Psoas muscle (tissue), 8 donors: ENCODE results near the gene MLH1. TPM values are rescaled to one million over a fixed set of nuclear protein-coding genes. Genes with fewer than 3 reads are reported as not detected.

Experiments used
- ATAC-seq, 4 donors: fragments of 200-7000 bp; cut with Tn5 transposase; one replicate each; pipeline ENCODE4 v1.9.1; 2020; ENCODE audit warnings: moderate library complexity in 3 of 4, mild to moderate bottlenecking in 2 of 4
- DNase-seq, 2 donors: peaks; one replicate each; pipeline ENCODE4 v3.0.0-alpha.2; 2020
- H3K27ac ChIP-seq: fragments of 200-600 bp; one replicate; pipeline ENCODE4 v1.8.0; 2022
- H3K27me3 ChIP-seq, 3 donors: fragments of 200-600 bp in 1 of 3; one replicate each; pipeline versions ENCODE4 v1.6.1 to v1.8.0; 2013 to 2022; ENCODE audit warnings: low read length in 2 of 3, mild to moderate bottlenecking in 2 of 3, moderate library complexity in 1 of 3; ENCODE audit not compliant: insufficient read depth in 3 of 3
- H3K36me3 ChIP-seq, 2 donors: fragments of 200-600 bp in 1 of 2; one replicate each; pipeline versions ENCODE4 v1.6.1 to v1.8.0; 2013 to 2022; ENCODE audit warnings: low read depth in 1 of 2, mild to moderate bottlenecking in 1 of 2, moderate library complexity in 1 of 2; ENCODE audit not compliant: insufficient read depth in 1 of 2
- H3K4me1 ChIP-seq: fragments of 200-600 bp; one replicate; pipeline ENCODE4 v1.8.0; 2022
- H3K4me3 ChIP-seq: fragments of 200-600 bp; one replicate; pipeline ENCODE4 v1.8.0; 2022; ENCODE audit warnings: mild to moderate bottlenecking
- H3K9me3 ChIP-seq: fragments of 200-600 bp; one replicate; pipeline ENCODE4 v1.8.0; 2022
- CTCF ChIP-seq: fragments of 200-600 bp; IDR thresholded peaks from one replicate; pipeline ENCODE4 v1.8.0; 2022; ENCODE audit warnings: antibody characterized with exemption
- WGBS, 3 donors: extraction: QIAGEN DNeasy Blood & Tissue Kit; methylation state at CpG; one replicate each; pipeline versions ENCODE4 v1.1.6 to v1.1.7; 2013; 5-methylcytosine and 5-hydroxymethylcytosine counted together
- intact Hi-C, 2 donors: fragments of 100-400 bp; cut with DNase I; formaldehyde crosslinking; loops; one replicate each; pipeline versions ENCODE4 v1.11.0 to v1.14.2; 2022
- polyA plus RNA-seq, 3 donors: library from polyadenylated mRNA; stranded (reverse); fragments of 200-250 nt; gene quantifications; one replicate each; pipeline ENCODE4 v1.2.3, GENCODE V29; 2013
- total RNA-seq, 4 donors: library from RNA; stranded (reverse); fragmentation: NEBNext Ultra II Directional in 2 of 4; extraction: Animal tissue kit (Norgen Biotek cat#: 25700) in 2 of 4; gene quantifications; one replicate each; pipeline versions ENCODE4 v1.2.1 to v1.2.4, GENCODE V29; 2021 to 2023
- donor health status: healthy with polysubstance abuse.
- donor health status: DM: no; HTN: no; CAD: no; lungs with moderate emphysema.
- donor health status: Bipolar disorder and iron deficiency.
- donor health status: healthy.
- donor health status: DM: yes; HTN: yes; CAD: no.
- donor health status: DM: no; HTN: no; CAD: no.
- donor health status: DM: no; HTN: no; CAD: no.
- donor health status: DM: yes; HTN: yes; CAD: no.

The MLH1 gene
- total and polyA plus RNA-seq, 7 donors, result 26.5 to 37.7 (median 32.5) TPM

DNA sequence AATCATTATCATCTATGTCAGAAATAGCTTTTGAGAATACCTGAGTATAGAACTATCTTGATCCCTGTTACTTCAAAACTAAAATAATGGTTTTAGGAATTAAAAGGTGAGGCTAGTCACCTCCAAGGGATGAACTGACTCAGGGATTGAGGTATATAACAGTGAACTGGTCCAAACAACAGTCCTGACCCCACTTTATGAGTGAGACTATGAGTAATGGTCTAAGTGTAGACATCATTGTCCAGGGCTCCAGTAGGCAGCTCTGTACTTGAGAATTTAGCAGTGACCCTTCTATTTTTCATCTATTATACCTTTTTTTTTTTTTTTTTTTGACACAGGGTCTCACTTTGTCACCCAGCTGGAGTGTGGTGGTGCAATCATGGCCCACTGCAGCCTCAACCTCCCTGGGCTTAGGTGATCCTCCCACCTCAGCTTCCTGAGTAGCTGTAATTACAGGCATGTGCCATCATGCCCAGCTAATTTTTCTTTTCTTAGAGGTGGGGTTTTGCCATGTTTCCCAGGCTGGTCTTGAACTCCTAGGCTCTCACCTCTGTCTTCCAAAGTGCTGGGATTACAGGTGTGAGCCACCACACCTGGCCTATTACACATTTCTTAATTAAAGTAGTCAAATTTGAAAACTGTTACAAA is 36.3 kb downstream of the MLH1 start:
- H3K36me3 ChIP-seq, result peaks cover 8 to 81% of the 10 kb centered on the region in 2 donors
- intact Hi-C loops, result no loop called here
- peak; percentile 53 to 76 (median 66) for ATAC-seq
- DNase-seq, result no peak
- peak overlapping the region; percentile 74 for H3K27ac ChIP-seq
- peaks cover 33% of the 10 kb centered on the region for H3K4me1 ChIP-seq
- no peaks in the 10 kb centered on the region for H3K27me3 ChIP-seq
- H3K9me3 ChIP-seq, result no peaks in the 10 kb centered on the region
- no peak overlapping the region for H3K4me3 ChIP-seq
- no peak for TF ChIP-seq CTCF

DNA sequence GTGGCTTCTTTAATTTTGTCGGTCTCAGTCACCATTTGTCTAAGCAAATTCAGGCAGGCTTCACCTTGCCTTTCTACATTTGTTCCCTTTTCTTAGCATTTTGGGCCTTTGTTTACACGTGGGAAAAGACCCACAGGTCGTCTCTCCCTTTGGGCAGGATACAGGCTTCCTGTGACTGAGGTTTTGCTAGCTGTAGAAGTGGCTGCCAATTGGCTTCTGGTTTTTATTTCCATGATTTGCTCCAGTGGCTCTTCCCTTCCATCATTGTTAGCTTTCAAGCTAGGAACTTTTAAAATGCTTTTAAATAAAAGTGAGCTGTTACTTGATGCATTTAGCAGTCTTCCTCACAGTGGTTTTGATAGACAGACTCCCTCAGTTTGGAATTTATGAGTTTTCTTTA is 37.3 kb downstream of the MLH1 start:
- DNase-seq, result no peak
- intact Hi-C loops, result no loop called here
- no peak for ATAC-seq

GRCh38 chr3:37031096-37031682 is 37.9 kb downstream of the MLH1 start:
- Histone ChIP-seq H3K36me3 (peaks cover 4 to 77% of the 10 kb centered on the region in 2 donors), H3K4me3 (no peak overlapping the region), H3K9me3 (no peaks in the 10 kb centered on the region), H3K4me1 (peaks cover 33% of the 10 kb centered on the region), H3K27me3 (no peaks in the 10 kb centered on the region), H3K27ac (peak overlapping the region; percentile 74)
- intact Hi-C loops, result no loop called here
- ATAC-seq (peak in 3 of 4 donors; percentile 20 to 24 (median 22)), DNase-seq (no peak)
- WGBS, 3 donors, result 39 to 64% (median 45%) methylated on average over 7 of the region's 7 CpGs
- no peak for TF ChIP-seq CTCF

More for the DNA sequence above, 37.3 kb downstream of the MLH1 start:
- no peak for TF ChIP-seq CTCF
- 22 to 27% (median 23%) methylated on average over 3 of the region's 3 CpGs for WGBS, 3 donors
- Histone ChIP-seq H3K27ac (peak overlapping the region; percentile 74), H3K4me1 (peaks cover 33% of the 10 kb centered on the region), H3K27me3 (no peaks in the 10 kb centered on the region), H3K36me3 (peaks cover 8 to 80% of the 10 kb centered on the region in 2 donors), H3K9me3 (no peaks in the 10 kb centered on the region), H3K4me3 (no peak overlapping the region)

DNA sequence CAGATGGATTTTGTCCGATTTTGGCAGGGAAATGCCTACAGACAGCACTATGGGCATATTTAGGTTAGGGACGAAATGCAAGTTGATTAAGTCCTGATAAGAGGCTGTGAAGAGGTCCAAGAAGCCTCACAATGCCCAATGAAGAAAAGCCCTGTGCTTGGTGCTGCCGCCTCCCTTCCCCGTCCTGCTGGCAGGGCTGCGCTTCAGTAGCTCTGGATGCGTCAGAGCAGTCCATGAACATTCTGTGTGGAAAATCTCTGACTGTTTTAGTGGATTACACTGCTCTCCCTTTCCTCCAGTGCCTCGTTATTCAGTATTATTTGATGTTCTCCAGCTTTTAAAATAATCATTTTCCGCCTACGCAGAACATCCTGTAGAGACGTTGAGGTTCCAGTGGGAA is 39.6 kb downstream of the MLH1 start:
- DNase-seq (peak in 1 of 2 donors; percentile 21), ATAC-seq (no peak)
- no peak overlapping the region for H3K27ac ChIP-seq
- H3K4me3 ChIP-seq, result no peak overlapping the region
- H3K4me1 ChIP-seq, result peaks cover 33% of the 10 kb centered on the region
- intact Hi-C loops, result no loop called here
- H3K27me3 ChIP-seq, result no peaks in the 10 kb centered on the region
- TF ChIP-seq CTCF, result no peak
- H3K9me3 ChIP-seq, result peaks cover 6% of the 10 kb centered on the region
- WGBS, 3 donors, result 72 to 81% (median 77%) methylated on average over 10 of the region's 10 CpGs
- H3K36me3 ChIP-seq, result peaks cover 4 to 76% of the 10 kb centered on the region in 2 donors
